MM.1S (cell line): ENCODE measurements around the gene SIK1.
"Not testable (repeated sequence)": the region's sequence is repeated elsewhere in the genome, so short reads cannot be mapped to it uniquely, and the experiment has no call there.

Source experiments
- DNase-seq: peaks from one replicate; pipeline ENCODE4 v3.0.0-alpha.2; 2015
- H2AFZ ChIP-seq: fragments of 300-600 bp; sonication (generic); 2 replicates; pipeline ENCODE4 v1.6.0; 2016; ENCODE audit warnings: antibody characterized with exemption, low read length
- H3F3A ChIP-seq: fragments of 300-600 bp; sonication (generic); 2 replicates; pipeline ENCODE4 v1.6.1; 2016; ENCODE audit warnings: mild to moderate bottlenecking, antibody characterized with exemption, low read length, moderate library complexity, mixed read lengths; ENCODE audit not compliant: insufficient read depth
- H3K27ac ChIP-seq: fragments of 300-600 bp; sonication (generic); 2 replicates; pipeline ENCODE4 v1.5.1; 2016; ENCODE audit warnings: mild to moderate bottlenecking, low read length
- H3K27me3 ChIP-seq: fragments of 300-600 bp; sonication (generic); replicated peaks from 2 replicates; pipeline ENCODE4 v1.6.0; 2016; ENCODE audit warnings: low read length; ENCODE audit not compliant: insufficient read depth
- H3K36me3 ChIP-seq: fragments of 300-600 bp; sonication (generic); replicated peaks from 2 replicates; pipeline ENCODE4 v1.6.1; 2016; ENCODE audit warnings: mild to moderate bottlenecking, low read length, mixed read lengths; ENCODE audit not compliant: insufficient read depth
- H3K4me1 ChIP-seq: fragments of 300-600 bp; sonication (generic); 2 replicates; pipeline ENCODE4 v1.6.1; 2016; ENCODE audit warnings: low read length, mixed read lengths
- H3K4me2 ChIP-seq: fragments of 300-600 bp; sonication (generic); 2 replicates; pipeline ENCODE4 v1.6.0; 2016; ENCODE audit warnings: low read depth, low read length
- H3K4me3 ChIP-seq: fragments of 300-600 bp; sonication (generic); 2 replicates; pipeline ENCODE4 v1.5.1; 2016; ENCODE audit warnings: low read length, mixed read lengths
- H3K79me2 ChIP-seq: fragments of 300-600 bp; sonication (generic); 2 replicates; pipeline ENCODE4 v1.6.1; 2016; ENCODE audit warnings: mixed run types, low read length, mixed read lengths
- H3K9ac ChIP-seq: fragments of 300-600 bp; sonication (generic); 2 replicates; pipeline ENCODE4 v1.6.1; 2016; ENCODE audit warnings: low read length, mixed read lengths
- H3K9me2 ChIP-seq: fragments of 300-600 bp; sonication (generic); replicated peaks from 2 replicates; pipeline ENCODE4 v1.6.1; 2016; ENCODE audit warnings: mild to moderate bottlenecking, low read length, mixed read lengths; ENCODE audit not compliant: insufficient read depth
- H3K9me3 ChIP-seq: fragments of 300-600 bp; sonication (generic); replicated peaks from 2 replicates; pipeline ENCODE4 v1.6.1; 2016; ENCODE audit warnings: mild to moderate bottlenecking, low read length, mixed read lengths; ENCODE audit not compliant: insufficient read depth
- H4K20me1 ChIP-seq: fragments of 300-600 bp; sonication (generic); 2 replicates; pipeline ENCODE4 v1.6.1; 2016; ENCODE audit warnings: mild to moderate bottlenecking, low read length, moderate library complexity, mixed read lengths; ENCODE audit not compliant: insufficient read depth

The SIK1 gene

GRCh38 chr21:43433340-43434136, 6.6 kb upstream of the SIK1 start:
- not testable (repeated sequence) for H3K27me3 ChIP-seq, DNase-seq, H3K4me1 ChIP-seq, H3F3A ChIP-seq, H3K79me2 ChIP-seq, H4K20me1 ChIP-seq, H3K9me3 ChIP-seq, H3K4me2 ChIP-seq, H3K36me3 ChIP-seq, H3K27ac ChIP-seq, H2AFZ ChIP-seq, H3K9me2 ChIP-seq, H3K9ac ChIP-seq, H3K4me3 ChIP-seq

GRCh38 chr21:43430830-43431416, 4.0 kb upstream of the SIK1 start:
- H3K79me2 ChIP-seq, H2AFZ ChIP-seq, H3K27ac ChIP-seq, H3K4me1 ChIP-seq, H3K9me2 ChIP-seq, H3F3A ChIP-seq, H3K27me3 ChIP-seq, H4K20me1 ChIP-seq, H3K9ac ChIP-seq, H3K4me2 ChIP-seq, H3K4me3 ChIP-seq, DNase-seq, H3K9me3 ChIP-seq, H3K36me3 ChIP-seq: not testable (repeated sequence)

- H3K9me2 ChIP-seq, H3K4me2 ChIP-seq, H3K9ac ChIP-seq, H3K9me3 ChIP-seq, H3K79me2 ChIP-seq, H3F3A ChIP-seq, DNase-seq, H3K4me3 ChIP-seq, H3K27ac ChIP-seq, H3K27me3 ChIP-seq, H4K20me1 ChIP-seq, H3K36me3 ChIP-seq, H2AFZ ChIP-seq, H3K4me1 ChIP-seq: not testable (repeated sequence)
These were observed 2.0 kb upstream of the SIK1 start for GRCh38 chr21:43428964-43429363.

- not testable (repeated sequence) for H3K9me2 ChIP-seq, H3K27me3 ChIP-seq, H3F3A ChIP-seq, H4K20me1 ChIP-seq, H3K4me1 ChIP-seq, H3K4me3 ChIP-seq, H2AFZ ChIP-seq, H3K36me3 ChIP-seq, H3K9me3 ChIP-seq, H3K79me2 ChIP-seq, DNase-seq, H3K4me2 ChIP-seq, H3K9ac ChIP-seq, H3K27ac ChIP-seq
These were observed 270 bp upstream of the SIK1 start for GRCh38 chr21:43427242-43427559.

- not testable (repeated sequence) for H3K9ac ChIP-seq, H2AFZ ChIP-seq, H3K36me3 ChIP-seq, H3K9me2 ChIP-seq, H3K4me2 ChIP-seq, H3K79me2 ChIP-seq, H3K9me3 ChIP-seq, H3K4me3 ChIP-seq, H3K4me1 ChIP-seq, H3K27me3 ChIP-seq, H3K27ac ChIP-seq, H3F3A ChIP-seq, H4K20me1 ChIP-seq, DNase-seq
These were observed 927 bp downstream of the SIK1 start for GRCh38 chr21:43426004-43426403.

- not testable (repeated sequence) for H3K27ac ChIP-seq, H3K79me2 ChIP-seq, H3K4me1 ChIP-seq, H3K4me2 ChIP-seq, H3K36me3 ChIP-seq, H3F3A ChIP-seq, H4K20me1 ChIP-seq, DNase-seq, H3K9me2 ChIP-seq, H3K9ac ChIP-seq, H3K4me3 ChIP-seq, H3K9me3 ChIP-seq, H2AFZ ChIP-seq, H3K27me3 ChIP-seq
These were observed 7.5 kb downstream of the SIK1 start for GRCh38 chr21:43419475-43419874.

GRCh38 chr21:43414576-43414975, 12.4 kb downstream of the SIK1 start:
- not testable (repeated sequence) for H3K9me3 ChIP-seq, H3K36me3 ChIP-seq, H4K20me1 ChIP-seq, H3K27me3 ChIP-seq, H3K9me2 ChIP-seq, H2AFZ ChIP-seq, H3F3A ChIP-seq, H3K79me2 ChIP-seq, DNase-seq, H3K9ac ChIP-seq, H3K4me1 ChIP-seq, H3K4me2 ChIP-seq, H3K4me3 ChIP-seq, H3K27ac ChIP-seq

GRCh38 chr21:43412020-43412788, 14.7 kb downstream of the SIK1 start:
- not testable (repeated sequence) for H3K9me2 ChIP-seq, H3K9ac ChIP-seq, DNase-seq, H3K4me1 ChIP-seq, H3K36me3 ChIP-seq, H3F3A ChIP-seq, H3K4me3 ChIP-seq, H3K79me2 ChIP-seq, H3K27me3 ChIP-seq, H3K27ac ChIP-seq, H4K20me1 ChIP-seq, H3K9me3 ChIP-seq, H3K4me2 ChIP-seq, H2AFZ ChIP-seq
